ENCODE results near the gene RAPGEF2. TPM values are rescaled to one million over a fixed set of nuclear protein-coding genes. Genes with fewer than 3 reads are reported as not detected.

The RAPGEF2 gene
- total RNA-seq, 2 experiments from 2014 or later = 15.8 to 20.4 TPM

Small RNA genes lying within 50 kb of the gene (microRNA-seq; reads per million reads assigned to microRNA genes)
- not detected for gene MIR3688-1 (ENCODE audit: borderline microRNAs expressed, borderline replicate concordance)
- gene MIR3688-2 (ENCODE audit: borderline microRNAs expressed, borderline replicate concordance) = not detected
